H1 (cell line): Measurements from ENCODE around the gene SYNGR3. TPM values are rescaled to one million over a fixed set of nuclear protein-coding genes. Genes with fewer than 3 reads are reported as not detected.
A peak's percentile ranks its signal among the peaks of the same experiment; 100 is the strongest.

Source experiments
- CBX5 ChIP-seq: fragments of 300-800, 300-1000 bp; sonication (generic); IDR thresholded peaks from 2 replicates; pipeline ENCODE4 v1.7.1; 2016; ENCODE audit warnings: antibody characterized with exemption, low read length, low read depth
- CEBPB ChIP-seq: IDR thresholded peaks from 2 replicates; pipeline ENCODE4 v1.6.1; 2012; ENCODE audit warnings: low read depth, low read length
- CHD1 ChIP-seq: IDR thresholded peaks from 2 replicates; pipeline ENCODE4 v1.6.1; 2012; ENCODE audit warnings: low read depth, low read length, improper control_type of control experiment
- CREB1 ChIP-seq: IDR thresholded peaks from 2 replicates; pipeline ENCODE4 v1.6.1; 2012; ENCODE audit warnings: inconsistent platforms
- CTCF ChIP-seq, 3 experiments: IDR thresholded peaks; 1 replicate in 2 of 3; 2 replicates in 1 of 3; pipeline versions ENCODE4 v1.5.1 to v1.6.1; 2011; ENCODE audit warnings: low read length in 3 of 3, mild to moderate bottlenecking in 3 of 3, inconsistent platforms in 2 of 3, low read depth in 1 of 3, moderate library complexity in 1 of 3; ENCODE audit not compliant: insufficient read depth in 1 of 3; ENCODE audit errors: control extremely low read depth in 1 of 3
- EP300 ChIP-seq, 2 experiments: IDR thresholded peaks; 1 replicate in 1 of 2; 2 replicates in 1 of 2; pipeline ENCODE4 v1.6.1; 2011 to 2012; ENCODE audit warnings: low read depth in 2 of 2, low read length in 2 of 2, mild to moderate bottlenecking in 2 of 2, borderline replicate concordance in 1 of 2, inconsistent platforms in 1 of 2, moderate library complexity in 1 of 2
- EZH2 ChIP-seq: fragments of 200-600 bp; sonication (generic); IDR thresholded peaks from 2 replicates; pipeline ENCODE4 v1.7.1; 2012; ENCODE audit warnings: low read depth, mild to moderate bottlenecking, moderate library complexity, low read length, inconsistent platforms; ENCODE audit not compliant: severe bottlenecking
- FOSL1 ChIP-seq: IDR thresholded peaks from 2 replicates; pipeline ENCODE4 v1.6.1; 2011; ENCODE audit warnings: mild to moderate bottlenecking, low read depth, low read length, moderate library complexity; ENCODE audit not compliant: insufficient read depth
- GABPA ChIP-seq: IDR thresholded peaks from 2 replicates; pipeline ENCODE4 v1.6.1; 2011; ENCODE audit warnings: mild to moderate bottlenecking, low read length, moderate library complexity, borderline replicate concordance; ENCODE audit not compliant: insufficient read depth
- NANOG ChIP-seq: IDR thresholded peaks from 2 replicates; pipeline ENCODE4 v1.6.1; 2011; ENCODE audit warnings: low read length, low read depth, mild to moderate bottlenecking, inconsistent platforms; ENCODE audit not compliant: insufficient read depth, poor library complexity, severe bottlenecking
- POU5F1 ChIP-seq: IDR thresholded peaks from 2 replicates; pipeline ENCODE4 v1.6.1; 2011; ENCODE audit warnings: low read depth, mild to moderate bottlenecking, low read length, moderate library complexity
- RAD21 ChIP-seq, 2 experiments: IDR thresholded peaks in 1 of 2; conservative IDR thresholded peaks in 1 of 2; 2 replicates each; pipeline ENCODE4 v1.6.1; 2011; ENCODE audit warnings: low read depth in 2 of 2, low read length in 2 of 2, improper control_type of control experiment in 1 of 2, inconsistent platforms in 1 of 2, mild to moderate bottlenecking in 1 of 2, moderate library complexity in 1 of 2
- RFX5 ChIP-seq: IDR thresholded peaks from 2 replicates; pipeline ENCODE4 v1.6.1; 2011; ENCODE audit warnings: low read depth, low read length, improper control_type of control experiment, borderline replicate concordance
- SIX5 ChIP-seq: IDR thresholded peaks from 2 replicates; pipeline ENCODE4 v1.6.1; 2011; ENCODE audit warnings: mild to moderate bottlenecking, low read depth, low read length
- SP4 ChIP-seq: IDR thresholded peaks from 2 replicates; pipeline ENCODE4 v1.6.1; 2012; ENCODE audit warnings: low read length, inconsistent platforms
- SUZ12 ChIP-seq: fragments of 200-600 bp; sonication (generic); IDR thresholded peaks from 2 replicates; pipeline ENCODE4 v1.6.1; 2012; ENCODE audit warnings: mild to moderate bottlenecking, inconsistent platforms, low read length, moderate library complexity, mixed read lengths
- ZNF274 ChIP-seq: IDR thresholded peaks from 2 replicates; pipeline ENCODE4 v1.7.0; 2012; ENCODE audit warnings: low read length, borderline replicate concordance; ENCODE audit errors: extremely low read depth
- polyA plus RNA-seq, 7 experiments: library from polyadenylated mRNA; depleted of rRNA in 3 of 7; stranded (reverse) in 5 of 7; unstranded in 2 of 7; fragments of >200 nt in 5 of 7; fragments of 200-250 nt in 2 of 7; gene quantifications; 1 replicate in 5 of 7; 2 replicates in 1 of 7; 4 replicates in 1 of 7; pipeline versions ENCODE4 v1.2.1 to v1.2.3, GENCODE V29; 2011 to 2013; ENCODE audit warnings: missing spikeins in 2 of 7, mixed read lengths in 2 of 7
- total RNA-seq: library from RNA; stranded (reverse); fragmentation: NEBNext Ultra II Directional; extraction: Animal tissue kit (Norgen Biotek cat#: 25700); gene quantifications from 2 replicates; pipeline ENCODE4 v1.2.1, GENCODE V29; 2021

SYNGR3 gene
- total and polyA plus RNA-seq, 2 of the 8 experiments (the other 6 are each of a cell fraction or from before 2014, with no cell fraction given): 36.2 to 49.9 TPM

- TF ChIP-seq EZH2 (peak; percentile 86), SUZ12 (peak; percentile 81), SIX5 (no peak), GABPA (no peak; the same call in 1 of the 2 replicates), NANOG (no peak), CEBPB (no peak), POU5F1 (no peak), RFX5 (no peak), FOSL1 (no peak), EP300 (IDR thresholded peaks at IDR 0.05; ENCODE audit: borderline replicate concordance in 1 of 2, low read depth in 2 of 2, low read length in 2 of 2) (no peak), RAD21 (IDR thresholded peaks at IDR 0.05 in 1 of 2, conservative IDR thresholded peaks at IDR 0.05 in 1 of 2; ENCODE audit: low read depth in 2 of 2, low read length in 2 of 2) (no peak), CHD1 (no peak), CTCF (IDR thresholded peaks at IDR 0.05; ENCODE audit: control extremely low read depth in 1 of 3, insufficient read depth in 1 of 3, low read depth in 1 of 3, low read length in 3 of 3) (no peak), CREB1 (no peak), ZNF274 (no peak), SP4 (no peak), CBX5 (no peak)
Observed at GRCh38 chr16:2019921-2020831, 30.4 kb downstream of the SYNGR3 start (continued).
